Measurements from ENCODE around the gene FMN1.

- TF ChIP-seq CTCF (IDR thresholded peaks at IDR 0.05): no peak
- TF ChIP-seq ATF3 (CRISPR knock-in tag; conservative IDR thresholded peaks at IDR 0.05): no peak
- TF ChIP-seq GABPB1 (CRISPR knock-in tag; IDR thresholded peaks at IDR 0.05): no peak
- TF ChIP-seq PREB (CRISPR knock-in tag; IDR thresholded peaks at IDR 0.05; ENCODE audit: borderline replicate concordance): no peak
- TF ChIP-seq ZNF512 (CRISPR knock-in tag; IDR thresholded peaks at IDR 0.05; ENCODE audit: borderline replicate concordance): no peak
- TF ChIP-seq ELF4 (CRISPR knock-in tag; IDR thresholded peaks at IDR 0.05; ENCODE audit: low read depth): no peak
- TF ChIP-seq E2F1 (CRISPR knock-in tag; IDR thresholded peaks at IDR 0.05): no peak
- no peak for TF ChIP-seq CBFB (CRISPR knock-in tag; IDR thresholded peaks at IDR 0.05; ENCODE audit: low read depth)
- TF ChIP-seq ZNF138 (CRISPR knock-in tag; conservative IDR thresholded peaks at IDR 0.05): no peak
- no peak for TF ChIP-seq NFYB (CRISPR knock-in tag; conservative IDR thresholded peaks at IDR 0.05; ENCODE audit: low read depth)
These were observed 51.8 kb downstream of the FMN1 start for GRCh38 chr15:33142708-33143107.
